Neuronal stem cell (in vitro differentiated cells): ENCODE data around the gene GPD1. TPM values are rescaled to one million over a fixed set of nuclear protein-coding genes. Genes with fewer than 3 reads are reported as not detected.

ENCODE experiments used
- DNase-seq: peaks from one replicate; pipeline ENCODE4 v3.0.0-alpha.2; 2013; ENCODE audit warnings: low spot score
- H2AFZ ChIP-seq: one replicate; pipeline ENCODE4 v1.6.1; 2013; ENCODE audit warnings: mild to moderate bottlenecking, low read length, inconsistent platforms
- H2AK5ac ChIP-seq: 2 replicates; pipeline ENCODE4 v1.6.1; 2013; ENCODE audit warnings: low read depth, mild to moderate bottlenecking, inconsistent platforms, low read length, moderate library complexity, mixed read lengths
- H2BK120ac ChIP-seq: 2 replicates; pipeline ENCODE4 v1.6.1; 2013; ENCODE audit warnings: low read depth, mild to moderate bottlenecking, inconsistent platforms, low read length, moderate library complexity, mixed read lengths
- H2BK12ac ChIP-seq: one replicate; pipeline ENCODE4 v1.6.1; 2013; ENCODE audit warnings: low read length, inconsistent platforms
- H2BK15ac ChIP-seq: 2 replicates; pipeline ENCODE4 v1.6.1; 2013; ENCODE audit warnings: mild to moderate bottlenecking, low read length, inconsistent platforms, mixed read lengths
- H2BK5ac ChIP-seq: one replicate; pipeline ENCODE4 v1.6.1; 2013; ENCODE audit warnings: inconsistent platforms, mild to moderate bottlenecking, low read length, moderate library complexity
- H3K14ac ChIP-seq: one replicate; pipeline ENCODE4 v1.6.1; 2013; ENCODE audit warnings: low read length, inconsistent platforms
- H3K18ac ChIP-seq: 2 replicates; pipeline ENCODE4 v1.6.1; 2013; ENCODE audit warnings: low read length, inconsistent platforms
- H3K23ac ChIP-seq: 2 replicates; pipeline ENCODE4 v1.6.1; 2013; ENCODE audit warnings: low read depth, mild to moderate bottlenecking, mixed read lengths, low read length, inconsistent platforms; ENCODE audit not compliant: poor library complexity
- H3K27ac ChIP-seq: replicated peaks from 3 replicates; pipeline ENCODE4 v1.5.1; 2013; ENCODE audit warnings: low read length, inconsistent platforms
- H3K27me3 ChIP-seq, 3 experiments: 2 replicates each; pipeline ENCODE4 v1.6.1; 2013; ENCODE audit warnings: low read length in 3 of 3, mild to moderate bottlenecking in 2 of 3, inconsistent platforms in 1 of 3, low read depth in 1 of 3, mixed read lengths in 1 of 3, moderate library complexity in 1 of 3; ENCODE audit not compliant: control insufficient read depth in 3 of 3, insufficient read depth in 3 of 3
- H3K36me3 ChIP-seq, 2 donors: replicated peaks in 1 of 2; 2 replicates each; pipeline ENCODE4 v1.6.1; 2013; ENCODE audit warnings: low read length in 2 of 2; ENCODE audit not compliant: control insufficient read depth in 2 of 2, insufficient read depth in 2 of 2
- H3K4ac ChIP-seq: 2 replicates; pipeline ENCODE4 v1.6.1; 2013; ENCODE audit warnings: inconsistent platforms, mild to moderate bottlenecking, low read length, moderate library complexity
- H3K4me1 ChIP-seq, 2 donors: 1 replicate in 1 of 2; 2 replicates in 1 of 2; pipeline ENCODE4 v1.6.1; 2013; ENCODE audit warnings: low read length in 2 of 2, low read depth in 1 of 2; ENCODE audit not compliant: control insufficient read depth in 2 of 2, insufficient read depth in 1 of 2
- H3K4me2 ChIP-seq: one replicate; pipeline ENCODE4 v1.6.1; 2013; ENCODE audit warnings: mild to moderate bottlenecking, low read length, inconsistent platforms; ENCODE audit not compliant: insufficient read depth, poor library complexity, severe bottlenecking
- H3K4me3 ChIP-seq, 2 donors: 2 replicates each; pipeline ENCODE4 v1.5.1; 2013; ENCODE audit warnings: low read length in 2 of 2, mild to moderate bottlenecking in 2 of 2, inconsistent platforms in 1 of 2, moderate library complexity in 1 of 2
- H3K79me1 ChIP-seq: one replicate; pipeline ENCODE4 v1.6.1; 2013; ENCODE audit warnings: low read depth, mild to moderate bottlenecking, inconsistent platforms, low read length, moderate library complexity
- H3K9ac ChIP-seq: one replicate; pipeline ENCODE4 v1.6.1; 2013; ENCODE audit warnings: mild to moderate bottlenecking, low read depth, low read length, inconsistent platforms; ENCODE audit not compliant: poor library complexity
- H3K9me3 ChIP-seq, 2 donors: replicated peaks in 1 of 2; 2 replicates each; pipeline versions ENCODE3 to v1.6.1; 2013; ENCODE audit warnings: low read length in 2 of 2, mild to moderate bottlenecking in 2 of 2, inconsistent platforms in 1 of 2, low read depth in 1 of 2, mixed read lengths in 1 of 2, moderate library complexity in 1 of 2; ENCODE audit not compliant: control insufficient read depth in 2 of 2, insufficient read depth in 1 of 2
- H4K8ac ChIP-seq: one replicate; pipeline ENCODE4 v1.6.1; 2013; ENCODE audit warnings: low read depth, mild to moderate bottlenecking, inconsistent platforms, low read length, moderate library complexity
- H4K91ac ChIP-seq: one replicate; pipeline ENCODE4 v1.6.1; 2013; ENCODE audit warnings: low read length, low read depth, mild to moderate bottlenecking, inconsistent platforms; ENCODE audit not compliant: poor library complexity
- WGBS, 2 donors: extraction: QIAGEN DNeasy Blood & Tissue Kit; methylation state at CpG; one replicate each; pipeline ENCODE4 v1.1.7; 2013; ENCODE audit warnings: missing lambda C conversion rate in 2 of 2, mixed read lengths in 1 of 2; ENCODE audit not compliant: insufficient read length in 2 of 2, insufficient replicate concordance in 1 of 2; ENCODE audit errors: extremely low coverage in 2 of 2; 5-methylcytosine and 5-hydroxymethylcytosine counted together
- polyA plus RNA-seq, 2 experiments: library from polyadenylated mRNA; stranded (reverse); fragments of 200-250 nt; gene quantifications; one replicate each; pipeline ENCODE4 v1.2.3, GENCODE V29; 2013

The GPD1 gene
- polyA plus RNA-seq (2013, experiment 1 of 2), result 0.03 TPM
- 0.03 TPM for polyA plus RNA-seq (2013, experiment 2 of 2)

DNA sequence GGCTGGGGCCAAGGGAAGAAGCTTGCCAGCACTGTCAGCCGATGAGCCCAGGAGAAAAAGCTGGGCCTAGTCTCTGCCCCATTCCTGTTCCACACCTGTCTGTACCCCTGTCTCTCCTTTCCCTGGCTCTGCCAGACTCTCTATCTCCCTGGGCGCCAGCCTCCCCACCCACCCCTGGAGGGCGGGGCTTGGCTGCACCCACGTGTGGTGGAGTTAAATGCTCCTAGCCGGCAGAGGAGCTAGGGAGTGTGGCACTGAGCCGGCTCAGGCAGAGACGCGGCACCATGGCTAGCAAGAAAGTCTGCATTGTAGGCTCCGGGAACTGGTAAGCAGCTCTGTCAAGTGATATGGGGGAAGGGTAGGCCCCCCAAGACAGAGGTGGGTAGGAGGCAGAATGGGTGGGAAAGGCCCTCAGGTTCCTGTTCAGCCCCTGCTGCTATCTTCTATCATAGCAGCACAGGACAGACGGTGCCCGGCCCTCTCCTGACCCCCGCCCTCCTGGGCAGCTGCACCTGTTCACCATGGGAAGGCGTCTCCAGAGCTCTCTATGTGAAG, at the start of gene GPD1:
Gene GPD1, plus strand, starts transcription at position 242 of the 555 bp plus-strand sequence. Its CDS starts 43 bp downstream, at position 285.
- peaks cover 14 to 39% of the 10 kb centered on the region in 2 donors for H3K36me3 ChIP-seq
- H2BK12ac ChIP-seq, result no peak within 1 kb of the TSS
- H2BK5ac ChIP-seq, result no peak within 1 kb of the TSS
- no peak within 1 kb of the TSS for H2BK15ac ChIP-seq
- H2AK5ac ChIP-seq, result peak within 1 kb of the TSS; percentile 40
- no peak within 1 kb of the TSS for H3K27ac ChIP-seq
- no peak within 1 kb of the TSS for H2AFZ ChIP-seq
- peak within 1 kb of the TSS; percentile 84 for H4K8ac ChIP-seq
- H3K9ac ChIP-seq, result peak within 1 kb of the TSS; percentile 14
- H3K4me1 ChIP-seq, result peaks cover 2 to 9% of the 10 kb centered on the region in 2 donors
- no peaks in the 10 kb centered on the region for H3K27me3 ChIP-seq
- peak within 1 kb of the TSS; percentile 67 for H3K14ac ChIP-seq
- no peak within 1 kb of the TSS for H4K91ac ChIP-seq
- H3K4ac ChIP-seq, result no peak within 1 kb of the TSS
- WGBS, 2 donors, result no CpG with 5 or more reads among the region's 13 CpGs
- no peaks in the 10 kb centered on the region for H3K79me1 ChIP-seq
- no peak within 1 kb of the TSS for H2BK120ac ChIP-seq
- no peak within 1 kb of the TSS for H3K4me3 ChIP-seq
- no peak within 1 kb of the TSS for H3K4me2 ChIP-seq
- DNase-seq, result no peak
- H3K23ac ChIP-seq, result peak within 1 kb of the TSS; percentile 47
- H3K9me3 ChIP-seq, result peaks cover 0 to 1% of the 10 kb centered on the region in 2 donors
- H3K18ac ChIP-seq, result peak within 1 kb of the TSS; percentile 57

GRCh38 chr12:50055831-50056638, 47.8 kb upstream of the GPD1 start:
- H2AK5ac ChIP-seq, result no peak overlapping the region
- H3K4me1 ChIP-seq, result peaks cover 14 to 16% of the 10 kb centered on the region in 2 donors
- H3K4me2 ChIP-seq, result peak overlapping the region; percentile 27
- no peak overlapping the region for H3K9ac ChIP-seq
- peaks cover 1% of the 10 kb centered on the region for H3K79me1 ChIP-seq
- no peak overlapping the region for H3K18ac ChIP-seq
- WGBS, 2 donors, result no CpG with 5 or more reads among the region's 17 CpGs
- peaks cover 0 to 3% of the 10 kb centered on the region in 2 donors for H3K36me3 ChIP-seq
- peaks cover 0 to 45% (median 22%) of the 10 kb centered on the region in 3 experiments for H3K27me3 ChIP-seq
- H2BK12ac ChIP-seq, result no peak overlapping the region
- H4K8ac ChIP-seq, result no peak overlapping the region
- H3K4me3 ChIP-seq, result peak overlapping the region in 1 of 2 donors; percentile 49
- no peak overlapping the region for H2BK120ac ChIP-seq
- H3K9me3 ChIP-seq, result no peaks in the 10 kb centered on the region
- H3K14ac ChIP-seq, result no peak overlapping the region
- no peak for DNase-seq
- no peak overlapping the region for H3K27ac ChIP-seq
- no peak overlapping the region for H2BK5ac ChIP-seq
- peak overlapping the region; percentile 96 for H2AFZ ChIP-seq
- no peak overlapping the region for H2BK15ac ChIP-seq
- H4K91ac ChIP-seq, result no peak overlapping the region
- H3K23ac ChIP-seq, result no peak overlapping the region
- no peak overlapping the region for H3K4ac ChIP-seq

DNA sequence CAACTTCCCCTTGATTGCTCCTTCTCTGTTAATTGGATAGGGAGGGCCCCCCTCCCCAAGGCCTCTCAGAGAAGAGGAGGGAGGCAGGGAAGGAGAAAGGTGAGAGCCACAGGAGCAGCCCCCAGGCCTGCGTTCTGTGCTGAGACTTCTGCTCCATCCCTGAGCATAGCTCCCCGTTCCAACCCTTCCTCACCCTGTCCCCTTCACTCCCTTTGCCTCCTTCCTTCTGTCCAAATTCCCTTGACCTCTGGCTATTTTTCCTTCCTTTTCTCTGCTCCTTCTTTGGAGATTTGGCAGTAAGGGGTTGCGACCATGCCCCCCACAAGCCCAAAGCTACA, 47.2 kb upstream of the GPD1 start:
- H3K18ac ChIP-seq, result no peak overlapping the region
- no peaks in the 10 kb centered on the region for H3K9me3 ChIP-seq
- no peak overlapping the region for H3K14ac ChIP-seq
- H3K4me2 ChIP-seq, result peak overlapping the region; percentile 99
- H3K27ac ChIP-seq, result no peak overlapping the region
- H2BK12ac ChIP-seq, result no peak overlapping the region
- H2AFZ ChIP-seq, result peak overlapping the region; percentile 96
- peaks cover 1% of the 10 kb centered on the region for H3K79me1 ChIP-seq
- no peak overlapping the region for H2BK120ac ChIP-seq
- no peak overlapping the region for H3K9ac ChIP-seq
- no peak overlapping the region for H4K91ac ChIP-seq
- no peak overlapping the region for H3K23ac ChIP-seq
- H3K4ac ChIP-seq, result no peak overlapping the region
- no peak overlapping the region for H2BK15ac ChIP-seq
- H3K27me3 ChIP-seq, result peaks cover 0 to 40% (median 21%) of the 10 kb centered on the region in 3 experiments
- peaks cover 2 to 8% of the 10 kb centered on the region in 2 donors for H3K36me3 ChIP-seq
- peak overlapping the region; percentile 76 to 90 for H3K4me3 ChIP-seq
- no CpG with 5 or more reads among the region's 3 CpGs for WGBS, 2 donors
- no peak overlapping the region for H4K8ac ChIP-seq
- no peak overlapping the region for H2BK5ac ChIP-seq
- no peak overlapping the region for H2AK5ac ChIP-seq
- DNase-seq, result no peak
- H3K4me1 ChIP-seq, result peaks cover 8 to 10% of the 10 kb centered on the region in 2 donors
